Measurements from ENCODE around the gene YPEL3. TPM values are rescaled to one million over a fixed set of nuclear protein-coding genes. Genes with fewer than 3 reads are reported as not detected.

Gene YPEL3
- polyA plus RNA-seq, 2 of the 4 experiments (the other 2 are of a cell fraction), result 4.5 to 8.1 TPM

- Histone ChIP-seq H3K9me3 (peaks cover 9% of the 10 kb centered on the region; the same call in 1 of the 3 replicates), H3K4me2 (no peak overlapping the region), H3K27ac (no peak overlapping the region), H3K4me3 (no peak overlapping the region), H3K4me1 (peaks cover 4% of the 10 kb centered on the region; the same call in 1 of the 3 replicates)
- ATAC-seq (no peak), DNase-seq (ENCODE audit: low read depth in 1 of 2, low spot score in 1 of 2) (no peak), FAIRE-seq (no peak)
- TF ChIP-seq CHD4 (IDR thresholded peaks at IDR 0.05; ENCODE audit: borderline replicate concordance) (no peak), GATA3 (IDR thresholded peaks at IDR 0.05; ENCODE audit: borderline replicate concordance) (no peak), RCOR1 (IDR thresholded peaks at IDR 0.05; ENCODE audit: low read depth, low read length) (no peak), SMC3 (IDR thresholded peaks at IDR 0.05) (no peak), NR3C1 (IDR thresholded peaks at IDR 0.05) (no peak), EHF (CRISPR knock-in tag; IDR thresholded peaks at IDR 0.05) (no peak), CBX8 (IDR thresholded peaks at IDR 0.05) (no peak), HES2 (IDR thresholded peaks at IDR 0.05) (no peak), HDAC2 (IDR thresholded peaks at IDR 0.05) (no peak)
- POLR2A ChIA-PET, result no interaction called here
- CTCF ChIA-PET, result no interaction called here
Measured at GRCh38 chr16:30144017-30144416, 48.0 kb upstream of the YPEL3 start.

GRCh38 chr16:30143347-30143702 lies 47.3 kb upstream of the YPEL3 start:
- 49% methylated on average over 2 of the region's 2 CpGs for WGBS (ENCODE audit: missing lambda C conversion rate)
- POLR2A ChIA-PET, result no interaction called here
- DNase-seq (ENCODE audit: low read depth in 1 of 2, low spot score in 1 of 2) (no peak), FAIRE-seq (no peak), ATAC-seq (no peak)
- Histone ChIP-seq H3K9me3 (peaks cover 2% of the 10 kb centered on the region; the same call in 1 of the 3 replicates), H3K4me1 (peaks cover 4% of the 10 kb centered on the region; the same call in 1 of the 3 replicates), H3K4me2 (no peak overlapping the region), H3K27ac (no peak overlapping the region), H3K4me3 (no peak overlapping the region)
- no peak for TF ChIP-seq PBX3 (IDR thresholded peaks at IDR 0.05)
- no peak for TF ChIP-seq HOXA7 (CRISPR knock-in tag; IDR thresholded peaks at IDR 0.05)
- TF ChIP-seq NFE2L2 (conservative IDR thresholded peaks at IDR 0.05; ENCODE audit: low read length), result no peak
- TF ChIP-seq ZC3H11A (IDR thresholded peaks at IDR 0.05), result no peak
- no peak for TF ChIP-seq USF2 (IDR thresholded peaks at IDR 0.05)
- TF ChIP-seq KDM5A (IDR thresholded peaks at IDR 0.05), result no peak
- TF ChIP-seq NPAS2 (CRISPR knock-in tag; IDR thresholded peaks at IDR 0.05; ENCODE audit: borderline replicate concordance), result no peak
- no peak for TF ChIP-seq KDM1A (IDR thresholded peaks at IDR 0.05; ENCODE audit: low read depth)
- TF ChIP-seq ATOH8 (CRISPR knock-in tag; IDR thresholded peaks at IDR 0.05; ENCODE audit: low read depth), result no peak
- no peak for TF ChIP-seq TFCP2L1 (CRISPR knock-in tag; IDR thresholded peaks at IDR 0.05)
- TF ChIP-seq RARB (CRISPR knock-in tag; IDR thresholded peaks at IDR 0.05), result no peak
- CTCF ChIA-PET, result interaction anchor here (1.1 to 1.4 kb wide), 3 partner anchors 9 to 44 kb away, joined by 3 to 4 read pairs (median 3); partner anchors contain the start of gene GDPD3

GRCh38 chr16:30142672-30143346 lies 46.8 kb upstream of the YPEL3 start:
- 74% methylated on average over 13 of the region's 13 CpGs for WGBS (ENCODE audit: missing lambda C conversion rate)
- ATAC-seq, result peak; percentile 62 to 68; a peak in 4 of 6 replicates
- CTCF ChIA-PET, result interaction anchor here (1.1 to 1.4 kb wide), 3 partner anchors 10 to 44 kb away, joined by 3 to 4 read pairs (median 3); partner anchors contain the start of gene GDPD3

More at GRCh38 chr16:30142672-30143346, 46.8 kb upstream of the YPEL3 start:
- FAIRE-seq, result no peak
- peaks cover 4% of the 10 kb centered on the region; the same call in 1 of the 3 replicates for H3K4me1 ChIP-seq
- no peak overlapping the region for H3K4me3 ChIP-seq
- DNase-seq (ENCODE audit: low read depth in 1 of 2, low spot score in 1 of 2), result peak in 1 of 2 experiments; percentile 39
- H3K9me3 ChIP-seq, result no peaks in the 10 kb centered on the region
- H3K27ac ChIP-seq, result no peak overlapping the region
- H3K4me2 ChIP-seq, result no peak overlapping the region
- TF ChIP-seq POLR2A (IDR thresholded peaks at IDR 0.05; ENCODE audit: low read length) (no peak), EHMT2 (IDR thresholded peaks at IDR 0.05; ENCODE audit: low read depth) (no peak), HOXA7 (CRISPR knock-in tag; IDR thresholded peaks at IDR 0.05) (no peak), RAD21 (conservative IDR thresholded peaks at IDR 0.05 in 1 of 2, IDR thresholded peaks at IDR 0.05 in 1 of 2) (peak; percentile 45 to 59; a peak in 3 of 5 replicates), ZSCAN20 (CRISPR knock-in tag; IDR thresholded peaks at IDR 0.05) (no peak), CHD4 (IDR thresholded peaks at IDR 0.05; ENCODE audit: borderline replicate concordance) (no peak), ATOH8 (CRISPR knock-in tag; IDR thresholded peaks at IDR 0.05; ENCODE audit: low read depth) (no peak), JUN (IDR thresholded peaks at IDR 0.05) (no peak), CTCF (IDR thresholded peaks at IDR 0.05) (peak; percentile 17; the same call in 2 of the 3 replicates), ZNF302 (CRISPR knock-in tag; IDR thresholded peaks at IDR 0.05) (no peak), HES2 (IDR thresholded peaks at IDR 0.05) (no peak), USF2 (IDR thresholded peaks at IDR 0.05) (no peak), MYC (IDR thresholded peaks at IDR 0.05; ENCODE audit: borderline replicate concordance, low read length) (no peak)
- POLR2A ChIA-PET, result no interaction called here

Data from A549 (cell line).